Left ventricle myocardium inferior (tissue), 1 donor: ENCODE data around the gene DIP2B. TPM values are rescaled to one million over a fixed set of nuclear protein-coding genes. Genes with fewer than 3 reads are reported as not detected.

Experiments used
- DNase-seq: peaks from one replicate; pipeline ENCODE4 v3.0.0-alpha.2; 2020
- H3K27ac ChIP-seq: fragments of 200-600 bp; replicated peaks from 2 replicates; pipeline ENCODE4 v1.8.0; 2021
- H3K27me3 ChIP-seq: fragments of 200-600 bp; 2 replicates; pipeline ENCODE4 v1.8.0; 2021; ENCODE audit warnings: low read depth
- H3K36me3 ChIP-seq: fragments of 200-600 bp; 2 replicates; pipeline ENCODE4 v1.8.0; 2021
- H3K4me1 ChIP-seq: fragments of 200-600 bp; 2 replicates; pipeline ENCODE4 v1.8.0; 2021
- H3K4me3 ChIP-seq: fragments of 200-600 bp; 2 replicates; pipeline ENCODE4 v1.8.0; 2021; ENCODE audit warnings: mild to moderate bottlenecking, moderate library complexity
- H3K9me3 ChIP-seq: fragments of 200-600 bp; replicated peaks from 2 replicates; pipeline ENCODE4 v1.8.0; 2021
- CTCF ChIP-seq: fragments of 200-600 bp; IDR thresholded peaks from 2 replicates; pipeline ENCODE4 v1.8.0; 2021; ENCODE audit warnings: antibody characterized with exemption, mild to moderate bottlenecking, borderline replicate concordance
- intact Hi-C: fragments of 100-400 bp; cut with micrococcal nuclease; formaldehyde crosslinking; loops from one replicate; pipeline ENCODE4 v1.11.0; 2022
- total RNA-seq: library from RNA; stranded (reverse); fragmentation: NEBNext Ultra II Directional; extraction: Animal tissue kit (Norgen Biotek cat#: 25700); gene quantifications from one replicate; pipeline ENCODE4 v1.2.1, GENCODE V29; 2021
- donor health status: DM: no; HTN: yes; CAD: no; lungs with severe emphysema.

Gene DIP2B
- total RNA-seq, 1 donor from 2014 or later: 13.2 TPM

GRCh38 chr12:50579757-50580267 is 75.0 kb downstream of the DIP2B start:
- Histone ChIP-seq H3K36me3 (peaks cover 3% of the 10 kb centered on the region), H3K4me3 (no peak overlapping the region), H3K27me3 (no peaks in the 10 kb centered on the region), H3K4me1 (peaks cover 40% of the 10 kb centered on the region), H3K9me3 (no peaks in the 10 kb centered on the region), H3K27ac (no peak overlapping the region)
- DNase-seq: no peak
- TF ChIP-seq CTCF: no peak
- intact Hi-C loops: loop anchor here (10.0 kb wide), 1 partner anchor 55 kb away; no protein-coding TSS in a partner anchor

DNA sequence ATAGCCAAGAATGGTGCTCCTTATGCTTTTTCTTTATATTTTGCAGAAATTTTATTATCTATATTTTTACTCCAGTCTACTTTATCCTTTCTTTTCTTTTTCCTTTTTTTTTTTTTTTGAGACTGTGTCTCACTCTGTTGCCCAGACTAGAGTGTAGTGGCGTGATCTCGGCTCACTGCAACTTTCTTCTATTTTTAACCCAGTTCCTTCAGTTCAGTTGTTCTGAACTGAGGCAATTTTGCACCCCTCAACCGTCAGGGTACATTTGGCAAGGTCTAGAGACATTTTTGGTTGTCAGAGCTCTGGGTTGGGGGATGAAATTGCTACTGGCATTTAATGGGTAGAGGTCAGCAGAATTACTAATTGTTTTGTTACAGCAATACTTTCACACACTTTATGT is 75.7 kb downstream of the DIP2B start:
- no peak for DNase-seq
- intact Hi-C loops: no loop called here
- no peaks in the 10 kb centered on the region for H3K9me3 ChIP-seq
- no peaks in the 10 kb centered on the region for H3K27me3 ChIP-seq
- H3K36me3 ChIP-seq: peaks cover 4% of the 10 kb centered on the region
- no peak overlapping the region for H3K27ac ChIP-seq
- no peak overlapping the region for H3K4me3 ChIP-seq
- no peak for TF ChIP-seq CTCF
- H3K4me1 ChIP-seq: peaks cover 34% of the 10 kb centered on the region

DNA sequence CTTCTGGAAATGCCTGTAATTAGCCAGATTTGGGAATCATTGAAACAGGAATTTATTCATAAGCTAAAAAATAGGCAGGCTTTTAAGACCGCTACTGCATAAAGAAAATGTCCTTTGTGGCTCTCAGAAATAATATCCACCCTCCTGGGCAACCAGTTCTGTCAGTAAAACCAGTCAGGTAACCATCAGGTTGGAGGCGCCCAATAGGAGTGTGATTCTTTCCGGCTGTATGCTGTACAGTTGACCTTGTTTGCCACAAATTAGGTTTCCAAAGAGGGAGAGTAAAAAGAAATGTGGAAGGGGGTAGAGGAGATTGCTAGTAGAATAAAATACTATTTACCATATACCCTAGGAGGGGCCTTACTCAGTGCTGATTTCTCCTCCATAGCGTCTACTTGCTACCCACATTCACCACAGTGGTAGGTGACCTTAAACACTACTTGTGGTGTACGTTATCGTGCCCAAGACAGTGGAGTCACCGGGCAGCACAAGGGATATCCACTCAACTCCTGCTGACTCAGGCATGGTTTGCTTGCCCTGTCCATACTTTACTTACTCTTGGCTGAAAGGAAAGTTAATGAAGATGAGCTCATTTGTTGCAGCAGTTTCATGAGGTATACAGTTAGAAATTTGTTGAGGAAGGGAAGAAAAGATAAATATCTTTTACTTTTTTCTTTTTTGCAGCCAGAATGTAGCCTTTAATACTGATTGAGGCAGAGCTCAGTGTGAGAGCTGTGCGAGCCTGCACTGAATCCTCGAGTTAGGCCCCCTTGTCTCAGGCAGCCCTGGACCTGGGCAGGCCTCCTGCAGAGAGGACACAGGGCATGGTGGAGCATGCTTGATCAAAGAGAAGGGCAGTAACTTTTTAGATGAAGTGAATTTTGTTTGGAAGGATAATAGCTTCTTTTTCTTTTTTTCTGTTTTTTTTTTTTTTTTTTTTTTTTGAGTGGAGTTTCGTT is 76.7 kb downstream of the DIP2B start:
- Histone ChIP-seq H3K27ac (no peak overlapping the region), H3K4me3 (no peak overlapping the region), H3K36me3 (peaks cover 4% of the 10 kb centered on the region), H3K4me1 (peaks cover 30% of the 10 kb centered on the region), H3K9me3 (no peaks in the 10 kb centered on the region), H3K27me3 (no peaks in the 10 kb centered on the region)
- intact Hi-C loops: no loop called here
- no peak for TF ChIP-seq CTCF
- DNase-seq: no peak

DNA sequence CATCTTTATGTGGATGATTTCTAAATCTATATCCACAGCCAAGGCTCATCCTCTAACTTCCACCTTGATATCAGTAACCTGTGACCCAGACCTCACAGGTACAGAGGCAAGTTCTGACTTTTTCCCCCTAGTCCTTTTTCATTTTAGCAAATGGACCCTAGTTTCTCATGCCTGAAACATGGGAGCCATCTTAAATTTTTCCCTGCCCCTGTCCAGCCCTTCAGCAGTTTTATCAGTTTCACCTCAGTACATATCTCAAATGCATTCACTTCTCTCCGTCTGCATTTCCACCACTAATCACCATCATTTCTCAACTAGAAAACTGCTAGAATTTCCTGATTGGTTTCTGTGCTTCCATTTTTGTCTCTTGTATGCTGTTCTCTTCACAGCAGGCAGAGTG is 79.3 kb downstream of the DIP2B start:
- intact Hi-C loops: no loop called here
- Histone ChIP-seq H3K4me3 (no peak overlapping the region), H3K36me3 (peaks cover 4% of the 10 kb centered on the region), H3K27me3 (no peaks in the 10 kb centered on the region), H3K4me1 (peaks cover 25% of the 10 kb centered on the region), H3K27ac (no peak overlapping the region), H3K9me3 (no peaks in the 10 kb centered on the region)
- no peak for TF ChIP-seq CTCF
- no peak for DNase-seq

DNA sequence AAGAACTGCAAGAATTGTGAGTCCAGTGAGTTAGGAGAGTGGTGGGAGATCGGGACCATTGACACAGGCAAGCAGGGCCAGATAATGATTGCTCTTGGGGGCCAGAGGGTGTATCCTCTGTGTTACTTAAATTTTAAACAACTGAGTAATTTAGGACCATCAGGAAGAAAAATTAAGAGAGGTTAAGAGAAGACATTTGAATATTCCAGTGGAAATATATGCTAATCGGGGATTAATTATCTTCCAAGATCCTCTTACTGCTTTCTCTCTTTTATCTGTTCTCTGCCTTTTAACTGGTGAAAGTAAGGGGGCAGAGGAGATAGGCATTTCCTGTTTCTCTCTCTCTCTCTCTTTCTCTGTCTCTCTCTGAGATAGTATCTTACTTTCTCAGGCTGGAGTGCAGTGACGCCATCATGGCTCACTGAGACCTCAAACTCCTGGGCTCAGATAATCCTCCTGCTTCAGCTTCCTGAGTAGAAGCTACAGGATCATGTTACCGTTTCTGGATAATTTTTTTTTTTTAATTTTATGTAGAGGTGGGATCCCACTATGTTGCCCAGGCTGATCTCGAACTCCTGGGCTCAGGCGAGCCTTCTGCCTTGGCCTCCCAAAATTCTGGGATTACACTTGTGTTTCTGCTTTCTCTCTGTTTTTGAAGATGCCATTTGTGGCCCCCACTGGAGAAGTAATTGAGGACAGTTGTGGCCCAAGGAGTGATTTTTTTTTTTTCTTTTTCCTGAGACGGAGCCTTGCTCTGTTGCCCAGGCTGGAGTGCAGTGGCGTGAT is 85.1 kb downstream of the DIP2B start:
- Histone ChIP-seq H3K27me3 (no peaks in the 10 kb centered on the region), H3K9me3 (no peaks in the 10 kb centered on the region), H3K27ac (no peak overlapping the region), H3K4me3 (no peak overlapping the region), H3K36me3 (peaks cover under 1% of the 10 kb centered on the region), H3K4me1 (no peaks in the 10 kb centered on the region)
- TF ChIP-seq CTCF: no peak
- DNase-seq: no peak
- intact Hi-C loops: no loop called here
